GDM1 (cell line): ENCODE results near the gene FA2H.
"Not testable (repeated sequence)": the region's sequence is repeated elsewhere in the genome, so short reads cannot be mapped to it uniquely, and the experiment has no call there.

Source experiments
- DNase-seq: peaks from one replicate; lab custom pipeline; 2025; lab: John Stamatoyannopoulos, UW

Gene FA2H

GRCh38 chr16:74724820-74725549 lies 49.6 kb downstream of the FA2H start:
- DNase-seq, result no peak

GRCh38 chr16:74723256-74723655 lies 51.4 kb downstream of the FA2H start:
- DNase-seq, result no peak

GRCh38 chr16:74722156-74722555 lies 52.5 kb downstream of the FA2H start:
- not testable (repeated sequence) for DNase-seq

GRCh38 chr16:74721716-74722115 lies 52.9 kb downstream of the FA2H start:
- DNase-seq, result no peak

GRCh38 chr16:74720579-74720978 lies 54.0 kb downstream of the FA2H start:
- DNase-seq, result no peak

GRCh38 chr16:74718741-74719610 lies 55.6 kb downstream of the FA2H start:
- no peak for DNase-seq

GRCh38 chr16:74718140-74718539 lies 56.5 kb downstream of the FA2H start:
- DNase-seq, result no peak

- no peak for DNase-seq
These were observed 57.3 kb downstream of the FA2H start for GRCh38 chr16:74717367-74717766.

GRCh38 chr16:74716355-74716754 lies 58.3 kb downstream of the FA2H start:
- no peak for DNase-seq

GRCh38 chr16:74713876-74714275 lies 60.7 kb downstream of the FA2H start:
- DNase-seq, result no peak

GRCh38 chr16:74713325-74713724 lies 61.3 kb downstream of the FA2H start:
- DNase-seq, result no peak

- no peak for DNase-seq
These were observed 62.7 kb downstream of the FA2H start for GRCh38 chr16:74711938-74712337.

- no peak for DNase-seq
These were observed 64.2 kb downstream of the FA2H start for GRCh38 chr16:74710401-74710800.

GRCh38 chr16:74709441-74709877 lies 65.2 kb downstream of the FA2H start:
- peak; percentile 18 for DNase-seq

GRCh38 chr16:74700438-74701225 lies 74.0 kb downstream of the FA2H start, which contains the start of gene MLKL:
Gene MLKL (minus strand): TSS chr16:74700862. CDS start chr16:74695757, 5,105 bp downstream.
- peak; percentile 66 for DNase-seq

- no peak for DNase-seq
These were observed 74.5 kb downstream of the FA2H start for GRCh38 chr16:74700116-74700437.

GRCh38 chr16:74699666-74700065 lies 75.0 kb downstream of the FA2H start:
- no peak for DNase-seq

GRCh38 chr16:74698222-74698621 lies 76.4 kb downstream of the FA2H start:
- no peak for DNase-seq

- no peak for DNase-seq
These were observed 78.9 kb downstream of the FA2H start for GRCh38 chr16:74695450-74696422.

GRCh38 chr16:74691093-74691855 lies 83.3 kb downstream of the FA2H start:
- no peak for DNase-seq
